A549 (cell line): ENCODE measurements around the gene HOXB8. TPM values are rescaled to one million over a fixed set of nuclear protein-coding genes. Genes with fewer than 3 reads are reported as not detected.

Experiments
- ATAC-seq, 2 experiments: fragments of 200-7000 bp in 1 of 2; fragments of >200 bp in 1 of 2; cut with Nextera tagmentation in 1 of 2; cut with Tn5 transposase in 1 of 2; 3 replicates each; pipeline versions ENCODE4 v1.8.0 to v1.9.1; 2018 to 2020; ENCODE audit warnings: mild to moderate bottlenecking in 1 of 2, moderate library complexity in 1 of 2
- CTCF ChIA-PET: fragments of 300-600 bp; sonication (Branson Sonifier 250); formaldehyde crosslinking; extraction: SDS; loops from one replicate; lab custom pipeline; 2021; ENCODE audit warnings: antibody characterized with exemption, inconsistent platforms; lab: Yijun Ruan, JAX
- POLR2A ChIA-PET: fragments of 350-600 bp; formaldehyde crosslinking; extraction: SDS; loops from one replicate; lab custom pipeline; 2021; ENCODE audit warnings: antibody characterized with exemption, inconsistent platforms; lab: Yijun Ruan, JAX
- DNase-seq, 2 experiments: peaks; one replicate each; pipeline versions ENCODE4 v3.0.0 to v3.0.0-alpha.2; 2011 to 2016; ENCODE audit warnings: low read depth in 1 of 2, low spot score in 1 of 2
- FAIRE-seq: peaks from 2 replicates; lab custom pipeline; 2011; peaks lifted over from hg19 to GRCh38; lab: Jason Lieb, UNC
- H3K27ac ChIP-seq, 2 experiments: fragments of >200 bp; sonication (Bioruptor Twin); formaldehyde crosslinking; 3 replicates each; pipeline ENCODE4 v1.5.1; 2016 to 2017
- H3K4me1 ChIP-seq: fragments of >200 bp; sonication (Bioruptor Twin); formaldehyde crosslinking; 3 replicates; pipeline ENCODE4 v1.6.1; 2016
- H3K4me2 ChIP-seq: fragments of >200 bp; sonication (Bioruptor Twin); formaldehyde crosslinking; 3 replicates; pipeline ENCODE4 v1.6.1; 2016
- H3K4me3 ChIP-seq: fragments of >200 bp; sonication (Bioruptor Twin); formaldehyde crosslinking; 3 replicates; pipeline ENCODE4 v1.5.1; 2016
- H3K9me3 ChIP-seq: fragments of >200 bp; sonication (Bioruptor Twin); formaldehyde crosslinking; 3 replicates; pipeline ENCODE4 v1.6.1; 2016
- ATOH8 ChIP-seq: fragments of 250-450 bp; sonication (Bioruptor Pico); IDR thresholded peaks from 2 replicates; pipeline ENCODE4 v1.5.0; 2020; ENCODE audit warnings: low read depth, mild to moderate bottlenecking, moderate library complexity
- BHLHE40 ChIP-seq: IDR thresholded peaks from 2 replicates; pipeline ENCODE4 v1.6.1; 2012; ENCODE audit warnings: low read depth, low read length, inconsistent platforms
- CEBPB ChIP-seq, 2 experiments: fragments of >200 bp in 1 of 2; sonication (Bioruptor Twin) in 1 of 2; formaldehyde crosslinking in 1 of 2; IDR thresholded peaks; 2 replicates each; pipeline ENCODE4 v1.6.1; 2012 to 2016
- ELK1 ChIP-seq: fragments of 150-350 bp; IDR thresholded peaks from 2 replicates; pipeline ENCODE4 v1.6.1; 2014; ENCODE audit warnings: low read depth, mild to moderate bottlenecking, low read length
- ESRRA ChIP-seq: fragments of 150-350 bp; IDR thresholded peaks from 2 replicates; pipeline ENCODE4 v1.6.1; 2014; ENCODE audit warnings: mild to moderate bottlenecking, low read length, borderline replicate concordance
- FOSB ChIP-seq: fragments of 250-450 bp; sonication (Bioruptor Pico); IDR thresholded peaks from 2 replicates; pipeline ENCODE4 v1.5.0; 2020; ENCODE audit warnings: mild to moderate bottlenecking, moderate library complexity
- FOXS1 ChIP-seq: fragments of 250-450 bp; sonication (Bioruptor Pico); IDR thresholded peaks from 2 replicates; pipeline ENCODE4 v1.5.0; 2020; ENCODE audit warnings: mild to moderate bottlenecking, moderate library complexity
- HOXB13 ChIP-seq: fragments of 250-450 bp; sonication (Bioruptor Pico); IDR thresholded peaks from 2 replicates; pipeline ENCODE4 v1.5.0; 2020; ENCODE audit warnings: low read depth, mild to moderate bottlenecking, moderate library complexity
- HOXB5 ChIP-seq: fragments of 250-450 bp; sonication (Bioruptor Pico); IDR thresholded peaks from 2 replicates; pipeline ENCODE4 v1.5.0; 2020; ENCODE audit warnings: mild to moderate bottlenecking, moderate library complexity
- NPAS2 ChIP-seq: fragments of 250-450 bp; sonication (Bioruptor Pico); IDR thresholded peaks from 2 replicates; pipeline ENCODE4 v1.8.0; 2022; ENCODE audit warnings: mild to moderate bottlenecking, moderate library complexity, borderline replicate concordance
- PBX3 ChIP-seq: IDR thresholded peaks from 2 replicates; pipeline ENCODE4 v1.6.1; 2012
- POLR2A ChIP-seq: IDR thresholded peaks from 2 replicates; pipeline ENCODE4 v1.6.1; 2012; ENCODE audit warnings: mild to moderate bottlenecking, low read length
- RARB ChIP-seq: fragments of 250-450 bp; sonication (Bioruptor Pico); IDR thresholded peaks from 2 replicates; pipeline ENCODE4 v1.8.0; 2021; ENCODE audit warnings: mild to moderate bottlenecking, moderate library complexity
- RCOR1 ChIP-seq: fragments of 150-350 bp; IDR thresholded peaks from 2 replicates; pipeline ENCODE4 v1.6.1; 2014; ENCODE audit warnings: antibody characterized with exemption, low read length, low read depth
- RFX5 ChIP-seq: fragments of 450-650 bp; IDR thresholded peaks from 2 replicates; pipeline ENCODE4 v1.7.1; 2014; ENCODE audit warnings: antibody characterized with exemption, mild to moderate bottlenecking, moderate library complexity
- USF2 ChIP-seq: fragments of 450-650 bp; IDR thresholded peaks from 2 replicates; pipeline ENCODE4 v1.6.1; 2014; ENCODE audit warnings: antibody characterized with exemption
- ZSCAN20 ChIP-seq: fragments of 250-450 bp; sonication (Bioruptor Pico); IDR thresholded peaks from 2 replicates; pipeline ENCODE4 v1.8.0; 2022; ENCODE audit warnings: mild to moderate bottlenecking, moderate library complexity
- WGBS: methylation state at CpG from one replicate; pipeline ENCODE4 v1.1.6; 2017; ENCODE audit errors: missing lambda C conversion rate; 5-methylcytosine and 5-hydroxymethylcytosine counted together
- polyA plus RNA-seq, 4 experiments: library from polyadenylated mRNA; depleted of rRNA in 3 of 4; stranded (reverse); fragments of >200 nt; fragmentation: RNase III in 1 of 4; extraction: RNeasy Plus Mini Kit Qiagen cat#74134 plus additional on column Dnase treatment in 1 of 4; gene quantifications; 2 replicates in 3 of 4; 3 replicates in 1 of 4; pipeline ENCODE4 v1.2.3, GENCODE V29; 2011 to 2017

The HOXB8 gene
- polyA plus RNA-seq, 2 of the 4 experiments (the other 2 are of a cell fraction): 5.8 to 11.1 TPM

GRCh38 chr17:48622857-48623256 is 7.8 kb upstream of the HOXB8 start (continued):
- TF ChIP-seq FOXS1 (CRISPR knock-in tag): no peak

- CTCF ChIA-PET: interaction anchor here (0.8 to 9.7 kb wide), 19 partner anchors 9 to 595 kb away, joined by 3 to 84 read pairs (median 5); no protein-coding TSS in a partner anchor
- TF ChIP-seq PBX3 (no peak), ATOH8 (CRISPR knock-in tag) (no peak), HOXB13 (CRISPR knock-in tag) (no peak), ZSCAN20 (CRISPR knock-in tag) (no peak), NPAS2 (CRISPR knock-in tag) (no peak)
- TF ChIP-seq, all 56 proteins: peak for 0
- Histone ChIP-seq H3K27ac (no peak overlapping the region), H3K4me2 (no peak overlapping the region), H3K9me3 (no peaks in the 10 kb centered on the region), H3K4me1 (peaks cover 16% of the 10 kb centered on the region), H3K4me3 (no peak overlapping the region)
- FAIRE-seq (no peak), DNase-seq (no peak), ATAC-seq (no peak)
- POLR2A ChIA-PET: no interaction called here
- 94% methylated on average over 40 of the region's 41 CpGs for WGBS
These were observed 6.6 kb upstream of the HOXB8 start for GRCh38 chr17:48621410-48622392.

- H3K27ac ChIP-seq: no peak overlapping the region
- WGBS: 84% methylated on average over 6 of the region's 6 CpGs
These were observed 5.5 kb upstream of the HOXB8 start for GRCh38 chr17:48620461-48621139.

GRCh38 chr17:48619826-48620449 is 4.8 kb upstream of the HOXB8 start:
- ATAC-seq (no peak), FAIRE-seq (no peak), DNase-seq (no peak)
- POLR2A ChIA-PET: no interaction called here
- Histone ChIP-seq H3K4me1 (peaks cover 15% of the 10 kb centered on the region), H3K9me3 (no peaks in the 10 kb centered on the region), H3K4me3 (no peak overlapping the region), H3K27ac (no peak overlapping the region), H3K4me2 (no peak overlapping the region)
- CTCF ChIA-PET: interaction anchor here (0.7 to 9.7 kb wide), 14 partner anchors 7 to 594 kb away, joined by 3 to 84 read pairs (median 8); partner anchors contain the start of gene HOXB7
- WGBS: 88% methylated on average over 32 of the region's 32 CpGs
- TF ChIP-seq ELK1 (no peak), HOXB5 (CRISPR knock-in tag) (no peak), BHLHE40 (no peak), POLR2A (0 out of 2 replicates have a peak, but pooled peaks have one; percentile 6), NPAS2 (CRISPR knock-in tag) (no peak), FOSB (CRISPR knock-in tag) (no peak)

More at GRCh38 chr17:48620461-48621139, 5.5 kb upstream of the HOXB8 start:
- Histone ChIP-seq H3K4me2 (no peak overlapping the region), H3K9me3 (no peaks in the 10 kb centered on the region), H3K4me3 (no peak overlapping the region), H3K4me1 (peaks cover 15% of the 10 kb centered on the region)
- FAIRE-seq (no peak), ATAC-seq (no peak), DNase-seq (no peak)
- ChIA-PET CTCF (interaction anchor here (0.7 to 9.7 kb wide), 12 partner anchors 8 to 594 kb away, joined by 3 to 84 read pairs (median 7); no protein-coding TSS in a partner anchor), POLR2A (no interaction called here)
- TF ChIP-seq RCOR1 (no peak), CEBPB (IDR thresholded peaks at IDR 0.05) (no peak), ZSCAN20 (CRISPR knock-in tag) (no peak), POLR2A (no peak), ESRRA (no peak), RARB (CRISPR knock-in tag) (no peak), RFX5 (no peak), NPAS2 (CRISPR knock-in tag) (no peak), USF2 (no peak)
